ENCODE measurements around the gene WBP4. TPM values are rescaled to one million over a fixed set of nuclear protein-coding genes. Genes with fewer than 3 reads are reported as not detected.

WBP4 gene
- total and polyA plus RNA-seq, 2 of the 13 experiments (the other 11 are each of a cell fraction or from before 2014, with no cell fraction given): 6.7 to 11.7 TPM

DNA sequence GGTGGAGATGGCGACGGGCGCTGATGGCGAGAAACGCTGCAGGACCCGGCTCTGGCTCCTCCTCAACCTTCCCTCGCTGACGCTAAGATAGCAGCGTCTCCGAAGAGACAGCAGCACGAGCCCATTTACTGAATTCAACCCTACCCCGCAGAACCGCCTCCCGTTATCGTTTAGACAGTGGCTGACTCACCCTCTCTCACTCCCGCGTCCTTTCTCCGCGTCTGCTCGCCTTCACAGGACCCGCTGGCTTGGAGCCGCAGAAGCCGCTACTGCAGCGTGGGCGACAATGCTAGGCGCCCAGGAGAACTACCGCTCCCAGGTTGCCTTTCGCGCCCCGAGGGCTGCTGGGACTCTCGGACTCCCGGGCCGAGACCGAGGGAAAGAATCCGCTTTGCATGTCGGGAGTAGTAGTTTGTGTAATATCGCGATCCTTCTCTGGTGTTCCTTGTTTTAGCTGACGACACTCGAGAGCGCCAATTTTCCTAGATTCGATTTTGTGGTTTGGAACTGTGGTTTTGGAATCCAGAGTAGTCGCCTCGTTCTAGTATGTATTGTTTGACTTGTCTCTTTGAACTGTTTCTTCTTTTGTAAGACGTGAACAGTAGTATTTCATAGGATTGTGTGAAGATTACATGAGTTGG lies 71.3 kb downstream of the WBP4 start, which contains the start of gene KBTBD6 (continued):
- TF ChIP-seq, protein P1, sequence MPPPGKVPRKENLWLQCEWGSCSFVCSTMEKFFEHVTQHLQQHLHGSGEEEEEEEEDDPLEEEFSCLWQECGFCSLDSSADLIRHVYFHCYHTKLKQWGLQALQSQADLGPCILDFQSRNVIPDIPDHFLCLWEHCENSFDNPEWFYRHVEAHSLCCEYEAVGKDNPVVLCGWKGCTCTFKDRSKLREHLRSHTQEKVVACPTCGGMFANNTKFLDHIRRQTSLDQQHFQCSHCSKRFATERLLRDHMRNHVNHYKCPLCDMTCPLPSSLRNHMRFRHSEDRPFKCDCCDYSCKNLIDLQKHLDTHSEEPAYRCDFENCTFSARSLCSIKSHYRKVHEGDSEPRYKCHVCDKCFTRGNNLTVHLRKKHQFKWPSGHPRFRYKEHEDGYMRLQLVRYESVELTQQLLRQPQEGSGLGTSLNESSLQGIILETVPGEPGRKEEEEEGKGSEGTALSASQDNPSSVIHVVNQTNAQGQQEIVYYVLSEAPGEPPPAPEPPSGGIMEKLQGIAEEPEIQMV (CRISPR knock-in tag; IDR thresholded peaks at IDR 0.05; ENCODE audit: low read depth): peak; percentile 36; the same call in 1 of the 2 replicates
- no peak for TF ChIP-seq SMYD3 (CRISPR knock-in tag; IDR thresholded peaks at IDR 0.05)
- no peak for TF ChIP-seq ZFP1 (CRISPR knock-in tag; IDR thresholded peaks at IDR 0.05)
- TF ChIP-seq ZNF749 (CRISPR knock-in tag; IDR thresholded peaks at IDR 0.05; ENCODE audit: borderline replicate concordance): no peak
- TF ChIP-seq, protein P2, sequence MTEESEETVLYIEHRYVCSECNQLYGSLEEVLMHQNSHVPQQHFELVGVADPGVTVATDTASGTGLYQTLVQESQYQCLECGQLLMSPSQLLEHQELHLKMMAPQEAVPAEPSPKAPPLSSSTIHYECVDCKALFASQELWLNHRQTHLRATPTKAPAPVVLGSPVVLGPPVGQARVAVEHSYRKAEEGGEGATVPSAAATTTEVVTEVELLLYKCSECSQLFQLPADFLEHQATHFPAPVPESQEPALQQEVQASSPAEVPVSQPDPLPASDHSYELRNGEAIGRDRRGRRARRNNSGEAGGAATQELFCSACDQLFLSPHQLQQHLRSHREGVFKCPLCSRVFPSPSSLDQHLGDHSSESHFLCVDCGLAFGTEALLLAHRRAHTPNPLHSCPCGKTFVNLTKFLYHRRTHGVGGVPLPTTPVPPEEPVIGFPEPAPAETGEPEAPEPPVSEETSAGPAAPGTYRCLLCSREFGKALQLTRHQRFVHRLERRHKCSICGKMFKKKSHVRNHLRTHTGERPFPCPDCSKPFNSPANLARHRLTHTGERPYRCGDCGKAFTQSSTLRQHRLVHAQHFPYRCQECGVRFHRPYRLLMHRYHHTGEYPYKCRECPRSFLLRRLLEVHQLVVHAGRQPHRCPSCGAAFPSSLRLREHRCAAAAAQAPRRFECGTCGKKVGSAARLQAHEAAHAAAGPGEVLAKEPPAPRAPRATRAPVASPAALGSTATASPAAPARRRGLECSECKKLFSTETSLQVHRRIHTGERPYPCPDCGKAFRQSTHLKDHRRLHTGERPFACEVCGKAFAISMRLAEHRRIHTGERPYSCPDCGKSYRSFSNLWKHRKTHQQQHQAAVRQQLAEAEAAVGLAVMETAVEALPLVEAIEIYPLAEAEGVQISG (CRISPR knock-in tag; IDR thresholded peaks at IDR 0.05): peak; percentile 95
- TF ChIP-seq SIN3B (IDR thresholded peaks at IDR 0.05; ENCODE audit: low read length): peak; percentile 95
- TF ChIP-seq SALL2 (CRISPR knock-in tag; IDR thresholded peaks at IDR 0.05): peak; percentile 41; the same call in 1 of the 2 replicates
- TF ChIP-seq TBX2 (CRISPR knock-in tag; IDR thresholded peaks at IDR 0.05; ENCODE audit: borderline replicate concordance): peak; percentile 60; the same call in 1 of the 2 replicates
- TF ChIP-seq PHF5A (CRISPR knock-in tag; IDR thresholded peaks at IDR 0.05; ENCODE audit: low read depth, unreplicated experiment): peak; percentile 42
- TF ChIP-seq, protein P3, sequence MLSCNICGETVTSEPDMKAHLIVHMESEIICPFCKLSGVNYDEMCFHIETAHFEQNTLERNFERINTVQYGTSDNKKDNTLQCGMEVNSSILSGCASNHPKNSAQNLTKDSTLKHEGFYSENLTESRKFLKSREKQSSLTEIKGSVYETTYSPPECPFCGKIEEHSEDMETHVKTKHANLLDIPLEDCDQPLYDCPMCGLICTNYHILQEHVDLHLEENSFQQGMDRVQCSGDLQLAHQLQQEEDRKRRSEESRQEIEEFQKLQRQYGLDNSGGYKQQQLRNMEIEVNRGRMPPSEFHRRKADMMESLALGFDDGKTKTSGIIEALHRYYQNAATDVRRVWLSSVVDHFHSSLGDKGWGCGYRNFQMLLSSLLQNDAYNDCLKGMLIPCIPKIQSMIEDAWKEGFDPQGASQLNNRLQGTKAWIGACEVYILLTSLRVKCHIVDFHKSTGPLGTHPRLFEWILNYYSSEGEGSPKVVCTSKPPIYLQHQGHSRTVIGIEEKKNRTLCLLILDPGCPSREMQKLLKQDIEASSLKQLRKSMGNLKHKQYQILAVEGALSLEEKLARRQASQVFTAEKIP (CRISPR knock-in tag; IDR thresholded peaks at IDR 0.05; ENCODE audit: borderline replicate concordance): no peak
- TF ChIP-seq MYC (CRISPR knock-in tag; IDR thresholded peaks at IDR 0.05; ENCODE audit: borderline replicate concordance): peak; percentile 87
- no peak for TF ChIP-seq ZBTB7A (CRISPR knock-in tag; IDR thresholded peaks at IDR 0.05)
- TF ChIP-seq ZNF7 (CRISPR knock-in tag; IDR thresholded peaks at IDR 0.05): no peak
- TF ChIP-seq U2AF1 (optimal IDR thresholded peaks at IDR 0.05; ENCODE audit: low read depth, low read length): no peak
- no peak for TF ChIP-seq BRD4 (CRISPR knock-in tag; IDR thresholded peaks at IDR 0.05)
- no peak for TF ChIP-seq ZNF160 (CRISPR knock-in tag; IDR thresholded peaks at IDR 0.05)
- TF ChIP-seq ZNF124 (CRISPR knock-in tag; IDR thresholded peaks at IDR 0.05): peak; percentile 65; the same call in 1 of the 2 replicates
- TF ChIP-seq, protein P4, sequence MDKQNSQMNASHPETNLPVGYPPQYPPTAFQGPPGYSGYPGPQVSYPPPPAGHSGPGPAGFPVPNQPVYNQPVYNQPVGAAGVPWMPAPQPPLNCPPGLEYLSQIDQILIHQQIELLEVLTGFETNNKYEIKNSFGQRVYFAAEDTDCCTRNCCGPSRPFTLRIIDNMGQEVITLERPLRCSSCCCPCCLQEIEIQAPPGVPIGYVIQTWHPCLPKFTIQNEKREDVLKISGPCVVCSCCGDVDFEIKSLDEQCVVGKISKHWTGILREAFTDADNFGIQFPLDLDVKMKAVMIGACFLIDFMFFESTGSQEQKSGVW (CRISPR knock-in tag; IDR thresholded peaks at IDR 0.05; ENCODE audit: borderline replicate concordance): no peak
- TF ChIP-seq ZSCAN21 (CRISPR knock-in tag; IDR thresholded peaks at IDR 0.05; ENCODE audit: borderline replicate concordance): no peak
- TF ChIP-seq ZNF747 (CRISPR knock-in tag; IDR thresholded peaks at IDR 0.05; ENCODE audit: borderline replicate concordance): no peak; the same call in 1 of the 2 replicates
- no peak for TF ChIP-seq ARNT (IDR thresholded peaks at IDR 0.05)
- TF ChIP-seq, protein P5, sequence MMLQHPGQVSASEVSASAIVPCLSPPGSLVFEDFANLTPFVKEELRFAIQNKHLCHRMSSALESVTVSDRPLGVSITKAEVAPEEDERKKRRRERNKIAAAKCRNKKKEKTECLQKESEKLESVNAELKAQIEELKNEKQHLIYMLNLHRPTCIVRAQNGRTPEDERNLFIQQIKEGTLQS (CRISPR knock-in tag; IDR thresholded peaks at IDR 0.05): no peak
- TF ChIP-seq POLR2AphosphoS2 (IDR thresholded peaks at IDR 0.05; ENCODE audit: low read depth, low read length): no peak
- TF ChIP-seq, protein P6, sequence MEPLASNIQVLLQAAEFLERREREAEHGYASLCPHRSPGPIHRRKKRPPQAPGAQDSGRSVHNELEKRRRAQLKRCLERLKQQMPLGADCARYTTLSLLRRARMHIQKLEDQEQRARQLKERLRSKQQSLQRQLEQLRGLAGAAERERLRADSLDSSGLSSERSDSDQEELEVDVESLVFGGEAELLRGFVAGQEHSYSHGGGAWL (CRISPR knock-in tag; IDR thresholded peaks at IDR 0.05): no peak

All from HepG2 (cell line).